Stimulated activated CD8-positive, alpha-beta memory T cell treated with anti-CD3 and anti-CD28 coated beads, Interleukin-7, amount 100 ng/mL, for 1 hour (primary cell): ENCODE data around the gene RAB2B.
"Not testable (repeated sequence)": the region's sequence is repeated elsewhere in the genome, so short reads cannot be mapped to it uniquely, and the experiment has no call there.

Source experiments
- DNase-seq, 2 donors: peaks; one replicate each; pipeline ENCODE4 v3.0.0-alpha.2; 2020; ENCODE audit warnings: low read depth in 2 of 2

The RAB2B gene

DNA sequence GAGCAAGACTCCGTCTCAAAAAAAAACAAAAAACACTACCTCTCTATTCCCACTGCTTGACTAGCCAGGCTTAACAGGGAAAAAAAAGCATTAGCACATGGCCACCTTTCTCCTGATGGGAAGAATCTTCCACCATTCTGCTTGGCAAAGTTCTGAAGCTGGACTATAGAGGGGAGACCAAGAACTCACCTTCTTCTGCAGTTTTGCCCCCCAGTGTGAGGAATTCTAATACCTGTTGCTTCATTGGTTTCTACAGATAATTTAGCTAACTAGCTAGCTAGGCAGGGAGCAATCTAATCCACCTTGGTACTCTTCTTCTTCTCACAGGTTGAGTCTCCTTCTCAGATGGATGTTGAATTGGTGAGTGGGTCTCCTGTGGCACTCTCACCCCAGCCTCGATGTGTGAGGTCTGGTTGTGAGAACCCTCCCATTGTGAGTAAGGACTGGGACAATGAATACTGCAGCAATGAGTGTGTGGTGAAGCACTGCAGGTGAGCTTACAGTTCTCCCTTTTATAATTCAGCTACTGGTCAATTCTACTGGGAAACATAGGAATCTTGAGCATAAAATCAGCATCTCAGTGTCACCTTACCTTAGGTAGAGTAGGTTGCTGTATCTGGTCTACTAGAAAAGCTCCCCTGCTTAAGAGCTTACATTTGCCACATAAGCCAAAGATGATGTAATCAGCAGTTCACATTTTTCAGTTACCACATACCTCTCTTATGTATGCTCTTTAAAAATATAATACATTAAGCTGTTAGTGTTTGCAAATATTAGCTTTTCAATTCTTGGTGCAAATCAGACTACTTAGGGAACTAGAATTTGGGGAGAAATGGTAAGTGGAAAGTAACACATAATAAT lies 18.4 kb upstream of the RAB2B start:
- no peak for DNase-seq

DNA sequence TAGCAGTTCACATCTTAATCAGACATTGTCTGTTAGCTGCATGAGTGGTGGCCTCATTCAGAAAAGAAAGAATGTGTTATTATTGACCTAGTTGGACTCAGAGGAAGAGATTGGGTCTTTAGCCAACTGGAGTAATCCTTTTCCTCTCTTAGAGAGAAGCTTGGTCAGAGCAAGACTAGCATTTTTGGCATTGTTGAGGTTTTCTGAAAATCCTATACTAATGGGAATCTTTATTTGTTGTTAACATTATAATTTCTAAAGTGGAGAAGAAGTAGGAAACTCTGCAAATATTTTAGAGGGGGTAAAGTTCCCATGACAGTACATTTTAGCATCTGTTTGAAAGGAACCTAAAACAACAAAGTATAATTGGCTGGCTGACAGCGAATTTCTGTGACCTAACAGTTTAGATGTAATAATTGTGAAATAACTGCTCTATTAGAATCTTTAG lies 9.9 kb upstream of the RAB2B start:
- DNase-seq = no peak

DNA sequence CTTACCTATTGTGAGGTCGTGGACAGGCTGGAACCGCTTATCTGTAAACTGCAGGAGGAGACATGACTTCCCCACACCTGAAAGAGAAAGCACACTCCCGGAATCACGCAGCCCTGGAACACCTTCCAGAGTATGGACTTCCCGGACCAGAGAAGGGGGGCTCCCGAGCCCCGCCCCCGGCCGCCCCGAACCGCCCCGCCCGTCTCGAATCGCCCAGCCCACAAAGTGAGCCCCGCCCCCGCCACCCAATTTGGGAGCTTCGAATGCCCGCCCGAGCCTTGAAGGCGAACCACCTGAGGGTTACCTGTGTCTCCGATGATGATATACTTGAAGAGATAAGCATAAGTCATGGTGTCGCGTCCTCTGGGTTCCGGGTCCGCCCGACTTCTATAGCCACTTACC lies 235 bp downstream of the RAB2B start:
- peak; percentile 65 to 74 for DNase-seq

DNA sequence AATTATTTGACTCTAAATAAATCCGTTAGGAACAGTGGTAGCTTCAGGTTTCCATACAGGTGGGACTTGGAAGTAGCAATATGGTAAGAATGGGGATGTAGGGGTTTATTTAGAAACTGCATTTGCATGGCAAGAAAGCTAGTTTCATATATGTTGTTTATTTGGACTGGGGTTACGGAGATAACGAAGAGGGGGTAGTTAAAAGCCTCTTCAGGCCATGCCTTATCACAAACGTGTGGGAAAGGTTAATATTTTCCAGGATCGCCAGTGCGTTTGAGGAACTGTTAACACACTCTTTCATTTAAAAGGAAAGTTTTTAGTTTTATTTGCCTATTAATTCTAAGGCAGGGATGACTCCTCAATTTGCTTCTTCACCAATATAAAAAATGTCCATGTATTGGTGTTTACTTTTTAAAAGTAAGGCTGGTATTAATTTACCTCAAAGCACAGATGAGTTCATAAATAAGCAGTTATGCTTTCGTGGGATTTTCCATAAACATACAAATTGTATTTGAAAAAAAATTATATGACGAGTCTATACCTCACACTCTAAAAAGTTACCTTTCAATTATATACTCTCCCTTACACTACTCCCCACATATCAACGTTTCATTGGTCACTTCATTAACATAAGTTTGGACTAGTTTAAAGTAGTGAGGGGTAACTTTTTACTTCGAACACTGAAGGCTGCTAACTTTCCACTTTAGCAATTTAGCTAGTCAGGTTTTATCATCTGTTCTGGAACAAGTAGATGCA lies 814 bp downstream of the RAB2B start:
- DNase-seq = no peak

DNA sequence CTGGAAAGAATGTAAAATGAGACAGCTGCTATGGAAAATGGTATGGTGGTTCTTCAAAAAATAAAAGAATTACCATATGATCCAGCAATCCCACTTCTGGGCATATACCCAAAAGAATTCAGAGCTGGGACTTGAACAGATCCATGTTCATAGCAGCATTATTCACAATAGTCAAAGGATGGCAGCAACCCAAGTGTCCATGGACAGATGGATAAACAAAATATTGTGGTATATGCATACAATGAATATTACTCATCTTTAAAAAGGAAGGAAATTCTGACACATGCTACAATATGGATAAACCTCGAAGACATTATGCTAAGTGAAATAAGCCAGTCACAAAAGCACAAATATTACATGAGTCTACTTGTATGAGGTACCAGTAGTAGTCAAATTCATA lies 9.1 kb downstream of the RAB2B start:
- DNase-seq = no peak

DNA sequence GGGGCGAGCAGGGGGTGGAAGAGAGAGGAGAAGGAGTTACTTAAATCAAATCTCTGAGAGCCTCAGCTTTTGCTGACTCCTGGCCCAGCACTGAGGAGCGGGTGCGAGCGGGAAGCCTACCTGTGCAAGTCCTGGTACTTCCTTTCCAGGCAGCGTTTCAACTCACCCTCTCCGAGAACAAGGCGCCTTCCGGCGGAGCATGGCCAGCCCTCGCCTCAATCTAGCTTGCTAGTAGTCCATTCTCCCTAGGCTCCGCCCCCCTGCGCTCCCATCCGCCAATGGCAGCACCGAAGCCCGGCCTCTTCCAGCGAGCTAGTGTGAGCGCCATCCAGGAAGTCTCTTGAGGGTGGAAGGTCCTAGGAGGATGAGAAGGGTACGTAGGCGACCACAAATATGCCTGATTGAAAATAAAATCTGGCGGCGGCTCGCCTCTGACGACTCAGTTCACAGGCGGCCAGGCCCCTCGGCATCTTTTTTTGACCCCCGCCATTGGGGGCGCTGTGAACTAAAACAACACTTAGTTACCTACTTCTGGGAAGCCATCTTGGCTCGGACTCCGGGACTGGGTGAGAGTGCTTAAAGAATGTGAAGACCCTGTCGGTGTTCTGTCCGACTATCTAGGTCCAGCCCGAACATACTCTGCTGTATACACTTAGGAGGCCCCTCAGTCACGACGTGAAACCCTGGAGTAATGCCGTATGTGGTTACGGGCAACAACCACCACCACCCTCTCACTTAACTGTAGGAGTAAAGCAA lies 20.7 kb downstream of the RAB2B start, which contains the start of gene CHD8:
Gene CHD8 (minus strand): TSS at position 212 of the 756 bp plus-strand sequence. CDS start 24,480 bp downstream, outside the sequence.
- DNase-seq = peak; percentile 97 to 98

DNA sequence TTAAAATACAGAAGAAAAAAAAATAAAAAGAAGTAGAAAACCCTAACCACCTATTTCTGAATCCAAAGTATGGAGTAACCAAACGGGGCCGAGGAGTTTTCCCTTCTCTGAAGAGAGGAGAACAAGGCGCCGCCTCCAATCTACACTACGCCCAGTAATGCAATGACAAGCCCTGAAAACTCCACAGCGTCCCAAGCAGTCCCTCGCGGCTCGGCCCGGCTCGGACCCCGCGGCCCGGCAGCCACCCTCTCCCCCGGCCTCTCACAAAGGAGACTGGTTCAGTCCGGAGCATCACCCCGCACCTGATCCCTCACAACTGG lies 21.2 kb downstream of the RAB2B start:
- DNase-seq = no peak

DNA sequence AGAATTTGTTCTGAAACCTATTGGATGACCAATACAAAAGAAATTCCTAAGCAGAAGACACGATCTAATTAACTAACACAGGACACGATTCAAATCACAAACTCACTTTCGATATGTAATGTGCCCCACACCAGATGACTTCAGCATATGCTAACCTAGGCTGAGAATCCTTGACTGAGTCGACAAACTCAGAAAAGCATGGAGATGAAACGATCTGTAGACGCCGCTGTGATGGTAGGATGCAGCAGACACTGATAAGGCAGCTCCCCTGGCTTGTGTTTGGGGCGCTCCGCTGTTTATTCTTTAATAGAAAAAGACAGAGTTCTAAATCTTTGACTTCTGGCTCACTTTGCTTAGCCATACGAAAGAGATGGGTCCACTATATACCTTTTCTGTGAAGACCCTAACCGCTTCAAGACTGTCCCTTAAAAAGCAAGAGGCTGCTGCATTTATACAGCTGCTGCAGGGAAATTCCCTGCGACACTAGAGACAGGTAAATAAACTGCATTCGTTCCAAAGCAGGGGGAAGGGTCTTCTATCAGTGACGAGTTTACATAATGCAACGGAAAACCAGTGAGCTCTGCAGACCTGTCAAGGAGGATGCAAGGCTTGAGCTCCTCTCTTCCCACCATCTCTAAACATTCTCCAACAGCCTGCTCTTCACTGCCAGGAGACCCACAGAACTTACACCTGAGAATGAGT lies 21.8 kb downstream of the RAB2B start:
- no peak for DNase-seq

DNA sequence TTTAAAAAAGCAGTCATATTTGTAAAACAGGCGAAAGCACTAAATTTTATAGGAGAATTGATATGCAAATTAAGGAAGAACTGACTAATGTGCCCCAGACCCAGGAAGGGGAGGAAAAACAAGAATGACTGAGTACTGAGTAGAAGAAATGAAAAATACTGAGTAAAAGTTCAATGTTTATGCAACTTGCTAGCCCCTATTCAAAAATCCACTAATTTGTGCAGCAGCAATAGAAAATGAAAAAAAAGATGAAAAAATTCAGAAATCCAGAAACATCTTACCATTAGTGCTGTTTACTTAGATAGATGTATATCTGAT lies 26.9 kb downstream of the RAB2B start:
- no peak for DNase-seq

DNA sequence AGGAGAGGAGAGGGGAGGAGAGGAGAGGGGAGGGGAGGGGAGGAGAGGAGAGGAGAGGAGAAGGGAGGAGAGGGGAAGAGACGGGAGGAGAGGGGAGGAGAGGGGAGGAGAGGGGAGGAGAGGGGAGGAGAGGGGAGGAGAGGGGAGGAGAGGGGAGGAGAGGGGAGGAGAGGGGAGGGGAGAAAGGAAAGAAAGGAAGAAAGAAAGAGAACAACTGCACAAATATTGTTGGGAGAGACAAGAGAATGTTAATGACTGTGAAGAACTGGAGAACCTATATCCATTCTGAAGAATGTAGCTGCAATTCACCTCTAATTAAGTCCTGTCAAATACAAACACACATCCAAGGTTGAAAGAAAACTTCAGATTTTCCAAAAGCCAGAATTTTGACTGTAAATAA lies 34.1 kb downstream of the RAB2B start:
- DNase-seq = not testable (repeated sequence)

DNA sequence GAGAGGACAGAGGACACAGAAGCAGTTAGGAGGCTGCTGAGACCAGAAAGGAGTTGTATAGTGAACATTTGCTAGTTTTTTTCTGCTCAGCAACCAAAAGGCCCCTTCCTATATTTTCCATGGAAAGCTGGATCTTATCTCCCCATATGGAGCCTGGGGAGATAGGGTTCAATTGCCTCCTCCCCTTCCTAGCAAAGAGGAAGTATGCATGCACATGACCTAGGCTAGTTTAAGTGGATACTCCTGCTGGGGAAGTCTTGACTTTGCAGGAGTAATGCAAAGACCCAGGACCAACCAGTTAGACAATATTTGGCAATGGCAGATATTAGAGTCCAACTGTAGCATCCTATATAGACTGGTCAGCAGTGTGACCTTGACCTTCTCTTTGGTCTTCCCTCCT lies 35.9 kb downstream of the RAB2B start:
- no peak for DNase-seq

DNA sequence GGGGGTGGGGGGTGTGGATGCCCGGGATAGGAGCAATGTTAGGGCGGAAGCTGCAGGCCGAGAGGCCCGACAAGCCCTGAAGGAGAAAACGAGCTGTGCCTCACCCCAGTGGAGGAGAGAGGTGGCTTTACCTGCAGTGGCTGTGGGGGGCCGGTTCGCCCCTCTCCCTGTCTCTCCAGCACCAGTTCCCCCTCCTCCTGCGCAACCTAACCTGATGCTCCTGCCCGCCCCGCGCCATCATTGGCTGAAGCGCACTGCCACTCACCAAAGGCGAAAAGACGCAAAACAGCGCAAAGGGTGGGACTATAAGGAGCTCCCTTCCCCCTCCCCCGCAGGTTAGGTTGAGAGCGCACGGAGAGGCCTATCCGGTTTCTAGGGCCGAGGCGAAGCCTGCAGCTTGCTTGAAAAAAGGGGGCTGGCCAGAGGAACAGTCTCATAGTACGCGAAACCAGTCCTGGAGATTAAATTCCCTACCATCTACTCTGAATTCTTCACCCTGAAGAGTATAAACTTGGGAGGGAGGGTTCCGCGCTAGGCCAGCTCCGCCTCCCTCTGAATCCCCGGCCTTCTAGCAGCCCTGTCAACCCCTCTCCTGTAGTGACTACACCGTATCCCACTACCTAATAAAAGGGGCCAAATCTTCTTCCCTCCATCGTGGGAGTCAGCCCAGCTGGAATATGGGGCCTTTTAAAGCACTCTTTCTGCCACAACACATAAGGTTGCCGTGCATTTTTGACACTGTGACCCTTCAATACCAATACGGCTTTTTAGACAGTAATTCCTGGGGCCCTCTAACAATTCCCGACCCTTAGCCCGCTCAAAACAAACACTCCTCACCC lies 39.5 kb downstream of the RAB2B start:
- peak; percentile 97 to 98 for DNase-seq

DNA sequence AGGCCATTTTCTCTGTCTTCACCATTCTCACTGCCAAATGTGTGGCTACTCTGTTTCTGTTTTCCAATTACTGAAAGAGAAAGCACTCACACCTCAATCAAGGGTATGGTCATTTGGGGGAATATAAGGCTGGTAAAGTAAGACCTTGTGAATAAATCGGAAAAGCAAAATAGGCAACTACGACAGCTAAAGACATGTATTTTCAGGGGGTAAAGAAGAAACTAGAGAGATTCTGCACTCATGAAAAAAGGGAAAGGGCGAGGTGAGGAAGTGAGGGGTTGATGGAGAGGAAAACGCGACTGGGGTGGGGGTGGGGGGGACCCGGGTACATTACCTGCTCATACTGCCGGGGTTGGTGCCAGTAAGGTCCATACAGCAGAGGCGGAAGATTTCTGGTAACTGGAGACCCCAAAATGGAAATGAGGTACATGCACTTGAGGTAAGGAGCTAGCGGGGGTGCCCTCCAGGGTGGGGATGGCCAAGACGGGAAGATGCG lies 40.1 kb downstream of the RAB2B start:
- no peak for DNase-seq

DNA sequence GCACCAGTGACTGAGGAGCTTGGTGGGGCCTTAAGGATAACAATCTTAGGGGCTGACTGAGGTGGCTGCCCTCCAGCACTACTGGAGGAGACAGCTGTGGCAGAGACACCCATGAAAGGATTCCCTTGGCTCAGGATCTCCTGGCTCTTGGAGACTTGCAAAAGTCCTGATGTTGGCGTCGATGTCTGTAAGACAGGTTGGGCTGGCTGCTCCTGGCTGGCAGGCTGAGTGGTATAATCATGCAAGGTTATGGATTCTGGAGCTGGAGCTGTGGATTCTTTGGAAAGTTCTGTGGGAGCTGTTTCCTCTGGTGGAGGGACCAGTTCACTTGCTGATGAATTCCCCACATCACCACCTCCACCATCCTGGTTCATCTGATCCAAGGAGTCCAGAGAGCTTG lies 45.6 kb downstream of the RAB2B start:
- no peak for DNase-seq

DNA sequence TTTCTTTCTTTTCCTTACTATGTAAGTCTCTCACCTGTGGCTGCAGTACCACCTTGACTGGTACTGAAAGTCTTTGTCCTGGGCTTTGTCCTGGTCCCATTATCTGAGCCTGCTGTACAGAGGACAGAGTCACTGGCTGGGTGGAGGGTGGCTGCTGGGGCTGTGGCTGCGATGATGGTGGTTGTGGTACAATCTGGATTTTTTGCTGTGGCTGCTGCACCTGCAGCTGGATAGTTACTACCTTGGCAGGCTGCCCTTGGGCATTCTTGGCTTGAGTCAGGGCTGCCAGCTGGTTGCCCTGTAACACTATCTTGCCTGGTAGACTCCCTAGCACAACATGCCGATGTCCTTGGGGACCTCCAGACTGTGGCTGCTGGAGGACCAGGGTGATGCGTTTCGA lies 47.8 kb downstream of the RAB2B start:
- DNase-seq = no peak

DNA sequence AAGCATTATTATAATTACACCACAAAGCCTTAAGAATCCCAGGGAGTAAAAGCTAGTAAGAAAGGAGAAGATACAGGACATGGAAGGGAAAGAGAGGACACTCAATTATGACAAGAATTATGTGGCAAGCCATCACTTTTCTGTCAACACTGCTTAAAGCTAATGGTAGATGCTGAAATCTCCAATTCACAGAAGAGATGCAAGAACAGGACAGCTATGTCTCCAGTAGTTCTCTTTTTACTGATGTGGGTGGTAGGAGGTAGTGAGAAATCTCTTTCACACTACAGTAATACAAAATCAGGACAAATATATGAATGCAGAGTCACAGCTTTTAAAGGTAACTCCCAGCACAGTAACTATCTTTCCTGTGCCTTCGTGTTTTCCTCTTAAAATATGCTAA lies 50.1 kb downstream of the RAB2B start:
- no peak for DNase-seq

DNA sequence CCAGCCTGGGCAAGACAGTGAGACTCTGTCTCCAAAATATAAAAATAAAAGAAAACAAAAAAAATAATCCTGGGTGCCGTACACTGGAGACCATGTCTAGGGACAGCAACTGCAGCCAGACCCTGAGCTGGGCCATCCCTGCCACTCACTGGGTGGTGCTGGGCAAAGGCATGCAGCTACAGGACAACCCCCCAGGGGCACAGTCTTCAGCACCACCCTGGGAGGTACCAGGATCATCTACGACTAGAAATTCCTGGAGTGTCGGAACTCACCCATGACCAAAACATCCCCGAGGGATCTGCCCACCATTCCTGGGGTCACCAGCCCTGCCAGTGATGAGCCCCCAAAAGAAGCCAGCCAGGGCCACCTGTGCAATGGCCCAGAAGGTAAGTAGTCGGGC lies 57.2 kb downstream of the RAB2B start:
- no peak for DNase-seq

DNA sequence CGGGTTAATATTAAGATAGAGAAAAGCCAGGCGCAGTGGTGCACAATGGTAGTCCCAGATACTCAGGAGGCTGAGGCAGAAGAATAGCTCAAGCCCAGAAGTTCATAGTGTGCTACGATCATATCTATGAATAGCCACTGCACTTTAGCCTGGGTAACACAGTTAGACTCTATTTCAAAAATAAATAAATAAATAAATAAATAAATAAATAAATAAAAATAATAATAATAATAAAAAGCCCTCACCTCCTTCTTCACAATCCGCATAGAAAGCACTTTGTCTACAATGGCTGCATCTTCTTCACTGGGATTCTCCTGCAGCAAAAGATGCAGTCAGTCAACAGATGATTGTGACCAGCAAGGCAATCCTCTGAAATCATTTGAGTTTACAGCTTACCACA lies 61.4 kb downstream of the RAB2B start:
- no peak for DNase-seq

DNA sequence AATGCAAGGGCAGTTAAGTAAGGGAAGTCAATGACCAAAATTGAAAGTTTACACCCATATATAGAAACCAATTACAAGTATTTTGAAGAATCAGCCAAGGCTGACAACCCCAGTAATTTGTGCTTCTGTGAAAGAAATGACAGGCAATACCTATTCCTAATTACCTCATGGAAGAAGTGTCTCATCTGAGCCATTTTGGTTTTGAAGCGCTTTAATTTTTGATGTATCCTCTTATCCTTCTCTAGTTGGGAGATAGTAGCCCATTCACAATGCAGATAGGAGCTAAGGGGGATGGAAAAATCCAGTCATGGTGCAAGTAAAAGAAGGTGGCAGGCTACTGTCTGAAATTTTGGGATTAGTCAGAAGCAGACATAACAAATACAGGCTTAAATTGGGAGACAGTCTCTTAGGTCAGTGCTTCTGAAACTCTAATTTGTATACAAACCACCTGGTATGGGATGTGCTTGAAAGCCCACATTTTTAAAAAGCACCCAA lies 62.6 kb downstream of the RAB2B start:
- no peak for DNase-seq
